Kidney (tissue), 14 donors: ENCODE results near the gene TMA7. TPM values are rescaled to one million over a fixed set of nuclear protein-coding genes. Genes with fewer than 3 reads are reported as not detected.

Experiments used
- DNase-seq, 5 donors: peaks; one replicate each; pipeline ENCODE4 v3.0.0-alpha.2; 2013 to 2020
- FAIRE-seq: peaks from 2 replicates; lab custom pipeline; 2012; peaks lifted over from hg19 to GRCh38; lab: Jason Lieb, UNC
- H3K27ac ChIP-seq, 2 donors: one replicate each; pipeline ENCODE4 v1.7.0; 2013; ENCODE audit warnings: low read depth in 2 of 2, low read length in 2 of 2, inconsistent platforms in 1 of 2
- H3K27me3 ChIP-seq: one replicate; pipeline ENCODE4 v1.7.1; 2013; ENCODE audit warnings: low read length, inconsistent platforms; ENCODE audit not compliant: control insufficient read depth, insufficient read depth
- H3K36me3 ChIP-seq, 3 donors: one replicate each; pipeline versions ENCODE4 v1.7.0 to v1.7.1; 2013; ENCODE audit warnings: low read length in 3 of 3, control low read depth in 1 of 3, inconsistent platforms in 1 of 3; ENCODE audit not compliant: insufficient read depth in 3 of 3, control insufficient read depth in 2 of 3
- H3K4me1 ChIP-seq, 3 donors: one replicate each; pipeline versions ENCODE4 v1.7.0 to v1.7.1; 2013; ENCODE audit warnings: low read length in 3 of 3, inconsistent platforms in 1 of 3, low read depth in 1 of 3; ENCODE audit not compliant: control insufficient read depth in 2 of 3, insufficient read depth in 2 of 3
- H3K4me3 ChIP-seq, 3 donors: one replicate each; pipeline versions ENCODE4 v1.7.0 to v1.8.1; 2013; ENCODE audit warnings: low read length in 3 of 3, control low read depth in 1 of 3, inconsistent platforms in 1 of 3
- H3K9ac ChIP-seq, 3 donors: one replicate each; pipeline versions ENCODE4 v1.7.0 to v1.7.1; 2013; ENCODE audit warnings: low read length in 3 of 3, control low read depth in 1 of 3, inconsistent platforms in 1 of 3
- H3K9me3 ChIP-seq, 3 donors: one replicate each; pipeline versions ENCODE4 v1.7.0 to v1.7.1; 2013; ENCODE audit warnings: low read length in 3 of 3, control low read depth in 1 of 3, inconsistent platforms in 1 of 3; ENCODE audit not compliant: control insufficient read depth in 2 of 3, insufficient read depth in 1 of 3
- CTCF ChIP-seq: IDR thresholded peaks from 3 replicates; pipeline ENCODE4 v1.5.1; 2012; ENCODE audit warnings: mild to moderate bottlenecking, moderate library complexity, borderline replicate concordance; ENCODE audit not compliant: insufficient read depth; ENCODE audit errors: extremely low read depth
- intact Hi-C: fragments of 100-400 bp; cut with DNase I; formaldehyde crosslinking; loops from one replicate; pipeline ENCODE4 v1.11.1; 2022
- polyA plus RNA-seq: library from polyadenylated mRNA; stranded (reverse); fragments of 350-450 nt; fragmentation: Illumina TruSeq; extraction: RNeasy Lipid Tissue Mini Kit (QIAGEN cat#74804); gene quantifications from one replicate; pipeline ENCODE4 v1.2.3, GENCODE V29; 2014; ENCODE audit warnings: low read depth, low replicate concordance; ENCODE audit not compliant: insufficient read depth
- total RNA-seq: library from RNA; stranded (reverse); fragmentation: NEBNext Ultra II Directional; extraction: Animal tissue kit (Norgen Biotek cat#: 25700); gene quantifications from one replicate; pipeline ENCODE4 v1.2.1, GENCODE V29; 2021
- donor health status: control.
- donor health status: control.
- donor health status: control.
- donor health status: control.
- donor health status: control.
- donor health status: DM: yes; HTN: yes; CAD: no.
- donor health status: Normal renal cell carcinoma (clear cell type).

TMA7 gene
- total and polyA plus RNA-seq, 2 donors from 2014 or later, result 195 to 631 TPM

- Histone ChIP-seq H3K9ac (no peak overlapping the region), H3K4me1 (peaks cover 0 to 18% (median 0%) of the 10 kb centered on the region in 3 donors), H3K9me3 (no peaks in the 10 kb centered on the region), H3K36me3 (peaks cover 6 to 63% (median 35%) of the 10 kb centered on the region in 3 donors), H3K4me3 (no peak overlapping the region), H3K27ac (no peak overlapping the region), H3K27me3 (no peaks in the 10 kb centered on the region)
- TF ChIP-seq CTCF, result no peak
- FAIRE-seq (no peak), DNase-seq (peak in 1 of 5 donors; percentile 55)
- intact Hi-C loops, result no loop called here
Measured at GRCh38 chr3:48418651-48419050, 21.4 kb upstream of the TMA7 start.

GRCh38 chr3:48419149-48419548, 20.9 kb upstream of the TMA7 start:
- no peak overlapping the region for H3K4me3 ChIP-seq
- H3K4me1 ChIP-seq, result peaks cover 0 to 21% (median 0%) of the 10 kb centered on the region in 3 donors
- no peak overlapping the region for H3K9ac ChIP-seq
- H3K27me3 ChIP-seq, result no peaks in the 10 kb centered on the region
- H3K27ac ChIP-seq, result no peak overlapping the region
- TF ChIP-seq CTCF, result no peak
- no peaks in the 10 kb centered on the region for H3K9me3 ChIP-seq
- FAIRE-seq (no peak), DNase-seq (peak in 1 of 5 donors; percentile 63)
- intact Hi-C loops, result no loop called here
- H3K36me3 ChIP-seq, result peaks cover 3 to 59% (median 32%) of the 10 kb centered on the region in 3 donors

GRCh38 chr3:48419597-48419996, 20.5 kb upstream of the TMA7 start:
- FAIRE-seq, result no peak
- intact Hi-C loops, result no loop called here

More at GRCh38 chr3:48419597-48419996, 20.5 kb upstream of the TMA7 start:
- TF ChIP-seq CTCF, result no peak
- no peak overlapping the region for H3K27ac ChIP-seq
- H3K4me3 ChIP-seq, result no peak overlapping the region
- DNase-seq, result peak in 1 of 5 donors; percentile 60
- peaks cover 2 to 59% (median 29%) of the 10 kb centered on the region in 3 donors for H3K36me3 ChIP-seq
- no peak overlapping the region for H3K9ac ChIP-seq
- peaks cover 0 to 25% (median 2%) of the 10 kb centered on the region in 3 donors for H3K4me1 ChIP-seq
- H3K9me3 ChIP-seq, result no peaks in the 10 kb centered on the region
- H3K27me3 ChIP-seq, result no peaks in the 10 kb centered on the region
